WTC11 (cell line): Measurements from ENCODE around the gene BASP1.

Source experiments
- ATF1 ChIP-seq: sonication (generic); formaldehyde crosslinking; IDR thresholded peaks from 2 replicates; pipeline ENCODE4 v1.8.1; 2023; ENCODE audit warnings: mild to moderate bottlenecking, moderate library complexity, missing genetic modification reagents
- FOXJ3 ChIP-seq: sonication (generic); formaldehyde crosslinking; IDR thresholded peaks from 2 replicates; pipeline ENCODE4 v1.9.0; 2021; ENCODE audit warnings: missing genetic modification reagents, mild to moderate bottlenecking, borderline replicate concordance
- JUN ChIP-seq: sonication (generic); formaldehyde crosslinking; IDR thresholded peaks from 2 replicates; pipeline ENCODE4 v1.8.0; 2023; ENCODE audit warnings: mild to moderate bottlenecking, missing genetic modification reagents
- NFE2L1 ChIP-seq: sonication (generic); formaldehyde crosslinking; IDR thresholded peaks from 2 replicates; pipeline ENCODE4 v1.8.1; 2023; ENCODE audit warnings: missing genetic modification reagents
- SP1 ChIP-seq: sonication (generic); formaldehyde crosslinking; conservative IDR thresholded peaks from 2 replicates; pipeline ENCODE4 v1.8.1; 2022; ENCODE audit warnings: missing genetic modification reagents
- TEAD1 ChIP-seq: sonication (generic); formaldehyde crosslinking; IDR thresholded peaks from 2 replicates; pipeline ENCODE4 v1.8.0; 2022; ENCODE audit warnings: mild to moderate bottlenecking, missing genetic modification reagents
- TF ChIP-seq, protein P1 (sequence below): sonication (generic); formaldehyde crosslinking; conservative IDR thresholded peaks from 2 replicates; pipeline ENCODE4 v1.8.1; 2023; ENCODE audit warnings: mild to moderate bottlenecking, low read depth, missing genetic modification reagents, moderate library complexity
- TF ChIP-seq, protein P2 (sequence below): fragments of 200-600 bp; IDR thresholded peaks from 2 replicates; pipeline ENCODE4 v1.8.0; 2022; ENCODE audit warnings: antibody characterized with exemption
- TF ChIP-seq, protein P3 (sequence below): sonication (generic); formaldehyde crosslinking; IDR thresholded peaks from 2 replicates; pipeline ENCODE4 v1.8.0; 2022; ENCODE audit warnings: mild to moderate bottlenecking, missing genetic modification reagents
- TF ChIP-seq, protein P4 (sequence below): sonication (generic); formaldehyde crosslinking; IDR thresholded peaks from 2 replicates; pipeline ENCODE4 v1.8.1; 2023; ENCODE audit warnings: mild to moderate bottlenecking, missing genetic modification reagents

DNA sequence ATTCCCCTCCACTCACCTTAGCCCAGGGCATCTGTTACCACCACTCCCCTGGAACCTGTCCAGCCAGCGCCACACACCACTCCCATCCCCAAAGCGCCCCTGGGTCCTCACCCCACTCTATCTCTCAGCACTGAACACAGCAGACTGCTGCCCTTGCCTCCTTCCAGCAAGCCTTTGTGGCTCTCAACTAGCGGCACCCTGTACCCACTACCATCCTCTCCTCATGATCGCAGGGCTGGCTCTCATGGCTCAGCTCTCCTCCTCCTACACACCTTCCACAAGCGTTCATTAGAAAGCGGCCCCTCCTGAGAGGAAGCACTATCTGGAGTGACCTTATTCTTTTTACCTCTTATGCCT lies 13.3 kb upstream of the BASP1 start:
- TF ChIP-seq, protein P1, sequence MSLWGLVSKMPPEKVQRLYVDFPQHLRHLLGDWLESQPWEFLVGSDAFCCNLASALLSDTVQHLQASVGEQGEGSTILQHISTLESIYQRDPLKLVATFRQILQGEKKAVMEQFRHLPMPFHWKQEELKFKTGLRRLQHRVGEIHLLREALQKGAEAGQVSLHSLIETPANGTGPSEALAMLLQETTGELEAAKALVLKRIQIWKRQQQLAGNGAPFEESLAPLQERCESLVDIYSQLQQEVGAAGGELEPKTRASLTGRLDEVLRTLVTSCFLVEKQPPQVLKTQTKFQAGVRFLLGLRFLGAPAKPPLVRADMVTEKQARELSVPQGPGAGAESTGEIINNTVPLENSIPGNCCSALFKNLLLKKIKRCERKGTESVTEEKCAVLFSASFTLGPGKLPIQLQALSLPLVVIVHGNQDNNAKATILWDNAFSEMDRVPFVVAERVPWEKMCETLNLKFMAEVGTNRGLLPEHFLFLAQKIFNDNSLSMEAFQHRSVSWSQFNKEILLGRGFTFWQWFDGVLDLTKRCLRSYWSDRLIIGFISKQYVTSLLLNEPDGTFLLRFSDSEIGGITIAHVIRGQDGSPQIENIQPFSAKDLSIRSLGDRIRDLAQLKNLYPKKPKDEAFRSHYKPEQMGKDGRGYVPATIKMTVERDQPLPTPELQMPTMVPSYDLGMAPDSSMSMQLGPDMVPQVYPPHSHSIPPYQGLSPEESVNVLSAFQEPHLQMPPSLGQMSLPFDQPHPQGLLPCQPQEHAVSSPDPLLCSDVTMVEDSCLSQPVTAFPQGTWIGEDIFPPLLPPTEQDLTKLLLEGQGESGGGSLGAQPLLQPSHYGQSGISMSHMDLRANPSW (CRISPR knock-in tag), result no peak
- TF ChIP-seq TEAD1 (CRISPR knock-in tag), result no peak
- no peak for TF ChIP-seq NFE2L1
- TF ChIP-seq, protein P2, sequence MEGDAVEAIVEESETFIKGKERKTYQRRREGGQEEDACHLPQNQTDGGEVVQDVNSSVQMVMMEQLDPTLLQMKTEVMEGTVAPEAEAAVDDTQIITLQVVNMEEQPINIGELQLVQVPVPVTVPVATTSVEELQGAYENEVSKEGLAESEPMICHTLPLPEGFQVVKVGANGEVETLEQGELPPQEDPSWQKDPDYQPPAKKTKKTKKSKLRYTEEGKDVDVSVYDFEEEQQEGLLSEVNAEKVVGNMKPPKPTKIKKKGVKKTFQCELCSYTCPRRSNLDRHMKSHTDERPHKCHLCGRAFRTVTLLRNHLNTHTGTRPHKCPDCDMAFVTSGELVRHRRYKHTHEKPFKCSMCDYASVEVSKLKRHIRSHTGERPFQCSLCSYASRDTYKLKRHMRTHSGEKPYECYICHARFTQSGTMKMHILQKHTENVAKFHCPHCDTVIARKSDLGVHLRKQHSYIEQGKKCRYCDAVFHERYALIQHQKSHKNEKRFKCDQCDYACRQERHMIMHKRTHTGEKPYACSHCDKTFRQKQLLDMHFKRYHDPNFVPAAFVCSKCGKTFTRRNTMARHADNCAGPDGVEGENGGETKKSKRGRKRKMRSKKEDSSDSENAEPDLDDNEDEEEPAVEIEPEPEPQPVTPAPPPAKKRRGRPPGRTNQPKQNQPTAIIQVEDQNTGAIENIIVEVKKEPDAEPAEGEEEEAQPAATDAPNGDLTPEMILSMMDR, result no peak
- TF ChIP-seq, protein P3, sequence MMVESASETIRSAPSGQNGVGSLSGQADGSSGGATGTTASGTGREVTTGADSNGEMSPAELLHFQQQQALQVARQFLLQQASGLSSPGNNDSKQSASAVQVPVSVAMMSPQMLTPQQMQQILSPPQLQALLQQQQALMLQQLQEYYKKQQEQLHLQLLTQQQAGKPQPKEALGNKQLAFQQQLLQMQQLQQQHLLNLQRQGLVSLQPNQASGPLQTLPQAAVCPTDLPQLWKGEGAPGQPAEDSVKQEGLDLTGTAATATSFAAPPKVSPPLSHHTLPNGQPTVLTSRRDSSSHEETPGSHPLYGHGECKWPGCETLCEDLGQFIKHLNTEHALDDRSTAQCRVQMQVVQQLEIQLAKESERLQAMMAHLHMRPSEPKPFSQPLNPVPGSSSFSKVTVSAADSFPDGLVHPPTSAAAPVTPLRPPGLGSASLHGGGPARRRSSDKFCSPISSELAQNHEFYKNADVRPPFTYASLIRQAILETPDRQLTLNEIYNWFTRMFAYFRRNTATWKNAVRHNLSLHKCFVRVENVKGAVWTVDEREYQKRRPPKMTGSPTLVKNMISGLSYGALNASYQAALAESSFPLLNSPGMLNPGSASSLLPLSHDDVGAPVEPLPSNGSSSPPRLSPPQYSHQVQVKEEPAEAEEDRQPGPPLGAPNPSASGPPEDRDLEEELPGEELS (CRISPR knock-in tag), result no peak
- TF ChIP-seq, protein P4, sequence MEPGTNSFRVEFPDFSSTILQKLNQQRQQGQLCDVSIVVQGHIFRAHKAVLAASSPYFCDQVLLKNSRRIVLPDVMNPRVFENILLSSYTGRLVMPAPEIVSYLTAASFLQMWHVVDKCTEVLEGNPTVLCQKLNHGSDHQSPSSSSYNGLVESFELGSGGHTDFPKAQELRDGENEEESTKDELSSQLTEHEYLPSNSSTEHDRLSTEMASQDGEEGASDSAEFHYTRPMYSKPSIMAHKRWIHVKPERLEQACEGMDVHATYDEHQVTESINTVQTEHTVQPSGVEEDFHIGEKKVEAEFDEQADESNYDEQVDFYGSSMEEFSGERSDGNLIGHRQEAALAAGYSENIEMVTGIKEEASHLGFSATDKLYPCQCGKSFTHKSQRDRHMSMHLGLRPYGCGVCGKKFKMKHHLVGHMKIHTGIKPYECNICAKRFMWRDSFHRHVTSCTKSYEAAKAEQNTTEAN (CRISPR knock-in tag), result no peak
- TF ChIP-seq JUN, result no peak
- TF ChIP-seq SP1 (CRISPR knock-in tag), result no peak
- no peak for TF ChIP-seq FOXJ3 (CRISPR knock-in tag)
- no peak for TF ChIP-seq ATF1 (CRISPR knock-in tag)
